ENCODE results near the gene CNIH2.

DNA sequence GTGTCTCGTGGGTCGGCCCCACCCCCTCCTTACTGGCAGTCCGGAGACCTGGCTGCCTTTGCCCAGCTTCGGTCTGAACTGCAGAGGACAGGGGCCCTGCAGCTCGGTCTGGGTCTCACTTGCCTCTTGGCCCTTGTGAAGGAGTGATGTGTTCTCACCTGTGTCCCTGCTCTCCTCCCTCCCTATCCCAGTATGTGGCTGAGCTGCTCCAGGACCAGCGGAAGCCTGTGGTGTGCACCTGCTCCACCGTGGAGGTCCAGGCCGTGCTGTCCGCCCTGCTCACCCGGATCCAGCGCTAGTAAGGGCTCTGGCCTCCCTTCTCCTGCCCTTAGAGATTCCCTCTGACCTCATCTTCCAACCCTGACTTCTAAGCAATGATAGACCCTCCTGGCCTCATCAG lies 45.2 kb upstream of the CNIH2 start:
- TF ChIP-seq, protein P1, sequence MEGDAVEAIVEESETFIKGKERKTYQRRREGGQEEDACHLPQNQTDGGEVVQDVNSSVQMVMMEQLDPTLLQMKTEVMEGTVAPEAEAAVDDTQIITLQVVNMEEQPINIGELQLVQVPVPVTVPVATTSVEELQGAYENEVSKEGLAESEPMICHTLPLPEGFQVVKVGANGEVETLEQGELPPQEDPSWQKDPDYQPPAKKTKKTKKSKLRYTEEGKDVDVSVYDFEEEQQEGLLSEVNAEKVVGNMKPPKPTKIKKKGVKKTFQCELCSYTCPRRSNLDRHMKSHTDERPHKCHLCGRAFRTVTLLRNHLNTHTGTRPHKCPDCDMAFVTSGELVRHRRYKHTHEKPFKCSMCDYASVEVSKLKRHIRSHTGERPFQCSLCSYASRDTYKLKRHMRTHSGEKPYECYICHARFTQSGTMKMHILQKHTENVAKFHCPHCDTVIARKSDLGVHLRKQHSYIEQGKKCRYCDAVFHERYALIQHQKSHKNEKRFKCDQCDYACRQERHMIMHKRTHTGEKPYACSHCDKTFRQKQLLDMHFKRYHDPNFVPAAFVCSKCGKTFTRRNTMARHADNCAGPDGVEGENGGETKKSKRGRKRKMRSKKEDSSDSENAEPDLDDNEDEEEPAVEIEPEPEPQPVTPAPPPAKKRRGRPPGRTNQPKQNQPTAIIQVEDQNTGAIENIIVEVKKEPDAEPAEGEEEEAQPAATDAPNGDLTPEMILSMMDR (IDR thresholded peaks at IDR 0.05; ENCODE audit: low read length) = no peak
- no peak for TF ChIP-seq EZH2phosphoT487 (IDR thresholded peaks at IDR 0.05; ENCODE audit: low read length)
- no peak for TF ChIP-seq EZH2 (optimal IDR thresholded peaks at IDR 0.05; ENCODE audit: low read depth, low read length)

All from MM.1S (cell line).